ENCODE data around the gene ETHE1.

GRCh38 chr19:43561139-43561970, 34.4 kb upstream of the ETHE1 start:
- no peak for TF ChIP-seq CTCF (conservative IDR thresholded peaks at IDR 0.05; ENCODE audit: low read depth, low read length)
- TF ChIP-seq EZH2 (IDR thresholded peaks at IDR 0.05; ENCODE audit: borderline replicate concordance, low read depth, low read length, poor library complexity, severe bottlenecking), result no peak
